Measurements from ENCODE around the gene DHH.
"Not testable (repeated sequence)": the region's sequence is repeated elsewhere in the genome, so short reads cannot be mapped to it uniquely, and the experiment has no call there.

DNA sequence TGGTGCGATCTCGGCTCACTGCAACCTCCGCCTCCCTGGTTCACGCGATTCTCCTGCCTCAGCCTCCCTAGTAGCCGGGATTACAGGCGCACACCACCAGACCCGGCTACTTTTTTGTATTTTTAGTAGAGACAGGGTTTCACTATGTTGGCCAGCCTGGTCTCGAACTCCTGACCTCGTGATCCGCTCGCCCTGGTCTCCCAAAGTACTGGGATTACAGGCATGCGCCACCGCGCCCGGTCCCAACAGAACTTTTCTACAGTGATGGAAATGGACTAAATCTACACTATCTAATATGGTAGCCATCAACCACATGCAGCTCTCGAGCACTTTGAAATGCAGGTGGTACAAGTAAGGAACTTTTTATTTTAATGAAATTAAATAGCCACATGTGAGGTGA is 32.7 kb downstream of the DHH start:
- TF ChIP-seq, protein P1, sequence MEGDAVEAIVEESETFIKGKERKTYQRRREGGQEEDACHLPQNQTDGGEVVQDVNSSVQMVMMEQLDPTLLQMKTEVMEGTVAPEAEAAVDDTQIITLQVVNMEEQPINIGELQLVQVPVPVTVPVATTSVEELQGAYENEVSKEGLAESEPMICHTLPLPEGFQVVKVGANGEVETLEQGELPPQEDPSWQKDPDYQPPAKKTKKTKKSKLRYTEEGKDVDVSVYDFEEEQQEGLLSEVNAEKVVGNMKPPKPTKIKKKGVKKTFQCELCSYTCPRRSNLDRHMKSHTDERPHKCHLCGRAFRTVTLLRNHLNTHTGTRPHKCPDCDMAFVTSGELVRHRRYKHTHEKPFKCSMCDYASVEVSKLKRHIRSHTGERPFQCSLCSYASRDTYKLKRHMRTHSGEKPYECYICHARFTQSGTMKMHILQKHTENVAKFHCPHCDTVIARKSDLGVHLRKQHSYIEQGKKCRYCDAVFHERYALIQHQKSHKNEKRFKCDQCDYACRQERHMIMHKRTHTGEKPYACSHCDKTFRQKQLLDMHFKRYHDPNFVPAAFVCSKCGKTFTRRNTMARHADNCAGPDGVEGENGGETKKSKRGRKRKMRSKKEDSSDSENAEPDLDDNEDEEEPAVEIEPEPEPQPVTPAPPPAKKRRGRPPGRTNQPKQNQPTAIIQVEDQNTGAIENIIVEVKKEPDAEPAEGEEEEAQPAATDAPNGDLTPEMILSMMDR (conservative IDR thresholded peaks at IDR 0.05; ENCODE audit: low read length): not testable (repeated sequence)
- not testable (repeated sequence) for TF ChIP-seq EZH2phosphoT487 (IDR thresholded peaks at IDR 0.05; ENCODE audit: borderline replicate concordance, low read depth, low read length)
